Measurements from ENCODE around the gene RNU6-1. TPM values are rescaled to one million over a fixed set of nuclear protein-coding genes. Genes with fewer than 3 reads are reported as not detected.

RNU6-1 gene
- total RNA-seq, 4 donors from 2014 or later: not detected

DNA sequence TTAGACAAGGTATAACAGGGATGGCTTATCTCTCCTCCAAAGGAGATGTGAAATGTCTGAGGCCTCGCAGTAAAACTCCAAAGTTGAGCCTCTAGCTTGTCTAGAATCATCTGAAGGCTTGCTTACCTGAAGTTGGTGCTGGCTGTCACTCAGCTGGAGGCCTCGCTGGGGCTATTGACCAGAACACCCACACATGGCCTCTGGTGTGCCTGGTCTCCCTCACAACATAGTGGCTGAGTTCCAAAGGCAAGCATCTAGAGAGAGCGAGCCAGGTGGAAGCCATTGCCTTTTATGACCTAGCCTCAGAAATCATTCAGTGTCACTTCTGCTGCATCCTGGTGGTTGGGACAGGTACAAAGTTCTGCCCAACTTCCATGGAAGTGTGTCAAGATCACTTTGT, 17.4 kb upstream of the RNU6-1 start:
- Histone ChIP-seq H3K27ac (no peak overlapping the region), H3K4me3 (no peak overlapping the region), H3K36me3 (no peaks in the 10 kb centered on the region), H3K4me1 (no peaks in the 10 kb centered on the region), H3K9me3 (no peaks in the 10 kb centered on the region), H3K27me3 (no peaks in the 10 kb centered on the region)
- DNase-seq (ENCODE audit: low spot score in 2 of 2): peak in 1 of 2 donors; percentile 20
- TF ChIP-seq, protein P1, sequence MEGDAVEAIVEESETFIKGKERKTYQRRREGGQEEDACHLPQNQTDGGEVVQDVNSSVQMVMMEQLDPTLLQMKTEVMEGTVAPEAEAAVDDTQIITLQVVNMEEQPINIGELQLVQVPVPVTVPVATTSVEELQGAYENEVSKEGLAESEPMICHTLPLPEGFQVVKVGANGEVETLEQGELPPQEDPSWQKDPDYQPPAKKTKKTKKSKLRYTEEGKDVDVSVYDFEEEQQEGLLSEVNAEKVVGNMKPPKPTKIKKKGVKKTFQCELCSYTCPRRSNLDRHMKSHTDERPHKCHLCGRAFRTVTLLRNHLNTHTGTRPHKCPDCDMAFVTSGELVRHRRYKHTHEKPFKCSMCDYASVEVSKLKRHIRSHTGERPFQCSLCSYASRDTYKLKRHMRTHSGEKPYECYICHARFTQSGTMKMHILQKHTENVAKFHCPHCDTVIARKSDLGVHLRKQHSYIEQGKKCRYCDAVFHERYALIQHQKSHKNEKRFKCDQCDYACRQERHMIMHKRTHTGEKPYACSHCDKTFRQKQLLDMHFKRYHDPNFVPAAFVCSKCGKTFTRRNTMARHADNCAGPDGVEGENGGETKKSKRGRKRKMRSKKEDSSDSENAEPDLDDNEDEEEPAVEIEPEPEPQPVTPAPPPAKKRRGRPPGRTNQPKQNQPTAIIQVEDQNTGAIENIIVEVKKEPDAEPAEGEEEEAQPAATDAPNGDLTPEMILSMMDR (IDR thresholded peaks at IDR 0.05): no peak
- no peak for TF ChIP-seq POLR2A (IDR thresholded peaks at IDR 0.05)
- TF ChIP-seq EP300 (IDR thresholded peaks at IDR 0.05): no peak
- no peak for TF ChIP-seq POLR2AphosphoS5 (IDR thresholded peaks at IDR 0.05)
- 86% methylated on average over 3 of the region's 3 CpGs for WGBS

DNA sequence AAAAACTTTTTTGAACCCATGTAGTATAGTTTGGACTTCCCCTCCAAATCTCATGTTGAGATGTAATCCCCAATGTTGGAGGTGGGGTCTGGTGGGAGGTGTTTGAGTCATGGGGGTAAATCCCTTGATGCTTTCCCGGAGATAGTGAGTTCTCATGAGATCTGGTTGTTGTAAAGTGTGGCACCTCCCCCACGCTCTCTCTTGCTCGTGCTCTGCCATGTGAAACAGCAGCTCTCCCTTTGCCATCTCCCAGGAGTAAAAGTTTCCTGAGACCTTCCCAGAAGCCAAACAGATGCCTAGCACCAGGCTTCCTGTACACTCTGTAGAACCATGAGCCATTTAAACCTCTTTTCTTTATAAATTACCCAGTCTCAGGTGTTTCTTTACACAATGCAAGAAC, 16.0 kb upstream of the RNU6-1 start:
- TF ChIP-seq POLR2AphosphoS5 (IDR thresholded peaks at IDR 0.05): no peak
- no peak for TF ChIP-seq EP300 (IDR thresholded peaks at IDR 0.05)
- TF ChIP-seq, protein P1 (IDR thresholded peaks at IDR 0.05): no peak
- TF ChIP-seq POLR2A (IDR thresholded peaks at IDR 0.05): no peak
- H3K4me1 ChIP-seq: no peaks in the 10 kb centered on the region
- DNase-seq (ENCODE audit: low spot score in 2 of 2): no peak

DNA sequence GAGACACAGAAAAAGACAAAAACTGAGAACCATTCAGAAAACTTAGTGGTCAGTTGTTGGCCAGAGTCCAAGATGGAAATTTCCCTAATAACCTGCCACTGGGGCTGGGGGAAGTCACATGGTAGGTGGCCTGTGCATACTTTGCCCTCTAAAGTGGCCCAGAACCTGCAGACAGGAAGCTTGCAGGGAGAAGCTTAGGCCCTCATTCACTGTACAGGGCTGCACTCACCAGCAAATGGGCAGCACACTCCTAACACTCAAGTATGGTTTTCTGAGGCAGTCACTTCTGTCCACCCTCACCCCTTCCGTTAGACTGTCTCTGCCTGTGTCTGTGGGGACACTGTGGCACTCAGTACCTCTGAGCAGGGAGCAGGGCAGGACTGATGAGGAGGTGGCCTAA, 14.5 kb upstream of the RNU6-1 start:
- no peak overlapping the region for H3K4me3 ChIP-seq
- H3K36me3 ChIP-seq: no peaks in the 10 kb centered on the region
- 100% methylated on average over 1 of the region's 1 CpG for WGBS
- no peaks in the 10 kb centered on the region for H3K9me3 ChIP-seq
- H3K27ac ChIP-seq: no peak overlapping the region
- H3K4me1 ChIP-seq: no peaks in the 10 kb centered on the region
- H3K27me3 ChIP-seq: no peaks in the 10 kb centered on the region
- no peak for TF ChIP-seq POLR2AphosphoS5 (IDR thresholded peaks at IDR 0.05)
- no peak for TF ChIP-seq EP300 (IDR thresholded peaks at IDR 0.05)
- no peak for TF ChIP-seq POLR2A (IDR thresholded peaks at IDR 0.05)
- TF ChIP-seq, protein P1 (IDR thresholded peaks at IDR 0.05): no peak
- DNase-seq (ENCODE audit: low spot score in 2 of 2): peak in 1 of 2 donors; percentile 35

More for the DNA sequence above, 16.0 kb upstream of the RNU6-1 start:
- WGBS: 67% methylated on average over 3 of the region's 3 CpGs
- Histone ChIP-seq H3K36me3 (no peaks in the 10 kb centered on the region), H3K27me3 (no peaks in the 10 kb centered on the region), H3K4me3 (no peak overlapping the region), H3K27ac (no peak overlapping the region), H3K9me3 (no peaks in the 10 kb centered on the region)

DNA sequence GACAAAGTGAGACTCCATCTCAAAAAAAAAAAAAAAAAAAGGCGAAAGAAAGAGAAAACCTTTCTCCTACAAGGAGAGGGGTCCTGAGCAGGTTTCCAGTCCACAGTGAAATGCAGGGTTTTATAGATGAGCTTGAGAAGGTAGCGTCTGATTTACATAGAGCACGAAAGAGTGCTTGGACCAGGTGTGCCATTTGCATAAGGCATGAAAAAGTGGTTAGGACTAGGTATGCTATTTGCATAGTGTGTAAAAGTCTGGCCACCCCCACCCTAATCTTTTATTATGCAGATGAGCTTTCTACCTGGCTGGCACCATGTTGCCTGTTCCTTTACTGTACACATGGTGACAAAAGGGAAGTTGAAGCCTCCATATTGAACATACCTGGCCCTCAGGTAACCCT, 13.6 kb upstream of the RNU6-1 start:
- TF ChIP-seq POLR2AphosphoS5 (IDR thresholded peaks at IDR 0.05): no peak
- TF ChIP-seq, protein P1 (IDR thresholded peaks at IDR 0.05): no peak
- TF ChIP-seq EP300 (IDR thresholded peaks at IDR 0.05): no peak
- TF ChIP-seq POLR2A (IDR thresholded peaks at IDR 0.05): no peak
- no peak for DNase-seq (ENCODE audit: low spot score in 2 of 2)

DNA sequence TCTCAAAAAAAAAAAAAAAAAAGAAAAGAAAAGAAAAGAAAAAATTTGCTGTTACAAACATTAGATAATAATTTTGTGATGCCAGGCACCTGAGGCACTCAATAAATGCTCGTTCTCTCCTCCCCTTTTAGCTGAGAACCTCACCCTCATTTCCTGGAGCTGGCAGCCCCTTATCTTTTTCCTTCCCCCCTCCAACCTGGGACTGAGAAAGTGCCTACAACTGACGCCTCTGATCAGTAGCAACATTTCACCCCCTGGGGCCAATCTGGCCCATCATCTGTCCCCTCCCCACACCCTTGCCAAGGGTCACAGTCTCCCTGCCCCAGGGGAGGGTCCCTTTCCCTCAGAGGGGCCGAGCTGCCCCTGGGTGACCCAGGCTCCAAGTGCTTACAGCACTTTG, 12.6 kb upstream of the RNU6-1 start:
- no peak for DNase-seq (ENCODE audit: low spot score in 2 of 2)
- H3K36me3 ChIP-seq: no peaks in the 10 kb centered on the region
- H3K4me1 ChIP-seq: no peaks in the 10 kb centered on the region
- no peak for TF ChIP-seq EP300 (IDR thresholded peaks at IDR 0.05)
- no peak for TF ChIP-seq POLR2AphosphoS5 (IDR thresholded peaks at IDR 0.05)
- TF ChIP-seq, protein P1 (IDR thresholded peaks at IDR 0.05): no peak
- TF ChIP-seq POLR2A (IDR thresholded peaks at IDR 0.05): no peak
- no peaks in the 10 kb centered on the region for H3K27me3 ChIP-seq
- no peak overlapping the region for H3K4me3 ChIP-seq
- WGBS: 71% methylated on average over 3 of the region's 3 CpGs
- H3K27ac ChIP-seq: no peak overlapping the region
- H3K9me3 ChIP-seq: no peaks in the 10 kb centered on the region

More for the DNA sequence above, 13.6 kb upstream of the RNU6-1 start:
- Histone ChIP-seq H3K4me3 (no peak overlapping the region), H3K27ac (no peak overlapping the region), H3K4me1 (no peaks in the 10 kb centered on the region), H3K36me3 (no peaks in the 10 kb centered on the region), H3K27me3 (no peaks in the 10 kb centered on the region), H3K9me3 (no peaks in the 10 kb centered on the region)
- 69% methylated on average over 3 of the region's 3 CpGs for WGBS

Data from suprapubic skin (tissue), 4 donors.